ENCODE results near the gene VSIG2.

VSIG2 gene

GRCh38 chr11:124758355-124759265, 6.6 kb upstream of the VSIG2 start:
- no peak overlapping the region for H3K4me3 ChIP-seq (ENCODE audit: low read depth, low read length)
- no peaks in the 10 kb centered on the region for H3K36me3 ChIP-seq (ENCODE audit: control insufficient read depth in 2 of 2, insufficient read depth in 1 of 2, low read length in 2 of 2)
- ChIA-PET CTCF (interaction anchor here (0.6 to 1.7 kb wide), 17 partner anchors 10 to 1061 kb away, joined by 3 to 13 read pairs (median 4); no protein-coding TSS in a partner anchor), POLR2A (interaction anchor here (1.0 to 1.4 kb wide), 3 partner anchors 12 to 85 kb away, joined by 4 to 9 read pairs (median 5); partner anchors contain the start of gene SPA17)
- no peaks in the 10 kb centered on the region for H3K4me1 ChIP-seq (ENCODE audit: control insufficient read depth, insufficient read depth, low read length)
- H3K27ac ChIP-seq (ENCODE audit: extremely low read depth, low read depth, low read length), result no peak overlapping the region
- TF ChIP-seq MYNN (tag by site-specific recombination; IDR thresholded peaks at IDR 0.05; ENCODE audit: borderline replicate concordance), result no peak
- peak; percentile 64 for TF ChIP-seq ZNF341 (tag by site-specific recombination; IDR thresholded peaks at IDR 0.05; ENCODE audit: low read depth)
- no peaks in the 10 kb centered on the region for H3K9me3 ChIP-seq (ENCODE audit: control insufficient read depth, insufficient read depth, low read depth, low read length)

- H3K27ac ChIP-seq (ENCODE audit: extremely low read depth, low read depth, low read length), result no peak overlapping the region
- no peaks in the 10 kb centered on the region for H3K9me3 ChIP-seq (ENCODE audit: control insufficient read depth, insufficient read depth, low read depth, low read length)
- TF ChIP-seq PRDM1 (tag by site-specific recombination; IDR thresholded peaks at IDR 0.05), result no peak
- no peak for TF ChIP-seq ZNF621 (tag by site-specific recombination; IDR thresholded peaks at IDR 0.05)
- no peak for TF ChIP-seq ZNF48 (tag by site-specific recombination; IDR thresholded peaks at IDR 0.05)
- no peak for TF ChIP-seq ZNF501 (tag by site-specific recombination; IDR thresholded peaks at IDR 0.05)
- no peak for TF ChIP-seq ZNF521 (tag by site-specific recombination; IDR thresholded peaks at IDR 0.05)
- no peak for TF ChIP-seq ZNF529 (tag by site-specific recombination; IDR thresholded peaks at IDR 0.05; ENCODE audit: insufficient replicate concordance)
- TF ChIP-seq ZNF23 (tag by site-specific recombination; IDR thresholded peaks at IDR 0.05; ENCODE audit: borderline replicate concordance), result no peak
- no peak for TF ChIP-seq ZNF112 (tag by site-specific recombination; IDR thresholded peaks at IDR 0.05)
- TF ChIP-seq ZNF510 (tag by site-specific recombination; IDR thresholded peaks at IDR 0.05; ENCODE audit: insufficient replicate concordance), result no peak
- no peak for TF ChIP-seq ZNF830 (tag by site-specific recombination; IDR thresholded peaks at IDR 0.05; ENCODE audit: low read depth)
- no peak for TF ChIP-seq ZNF394 (tag by site-specific recombination; IDR thresholded peaks at IDR 0.05; ENCODE audit: borderline replicate concordance)
- TF ChIP-seq ZNF302 (tag by site-specific recombination; IDR thresholded peaks at IDR 0.05; ENCODE audit: low read depth), result no peak
- no peak for TF ChIP-seq ZNF350 (tag by site-specific recombination; IDR thresholded peaks at IDR 0.05)
- H3K4me3 ChIP-seq (ENCODE audit: low read depth, low read length), result no peak overlapping the region
- no peaks in the 10 kb centered on the region for H3K4me1 ChIP-seq (ENCODE audit: control insufficient read depth, insufficient read depth, low read length)
- no peaks in the 10 kb centered on the region for H3K36me3 ChIP-seq (ENCODE audit: control insufficient read depth in 2 of 2, insufficient read depth in 1 of 2, low read length in 2 of 2)
- POLR2A ChIA-PET, result interaction anchor here (1.6 kb wide), 1 partner anchor 11 kb away, joined by 5 read pairs; no protein-coding TSS in a partner anchor
- CTCF ChIA-PET, result interaction anchor here (0.8 to 1.7 kb wide), 5 partner anchors 14 to 88 kb away, joined by 3 to 13 read pairs (median 4); no protein-coding TSS in a partner anchor
Measured at GRCh38 chr11:124757320-124757719, 5.3 kb upstream of the VSIG2 start.

- CTCF ChIA-PET, result interaction anchor here (0.7 to 1.8 kb wide), 7 partner anchors 14 to 88 kb away, joined by 3 to 7 read pairs (median 4); no protein-coding TSS in a partner anchor
- POLR2A ChIA-PET, result interaction anchor here (1.6 kb wide), 1 partner anchor 10 kb away, joined by 5 read pairs; no protein-coding TSS in a partner anchor
- Histone ChIP-seq H3K4me1 (ENCODE audit: control insufficient read depth, insufficient read depth, low read length) (no peaks in the 10 kb centered on the region), H3K4me3 (ENCODE audit: low read depth, low read length) (no peak overlapping the region), H3K36me3 (ENCODE audit: control insufficient read depth in 2 of 2, insufficient read depth in 1 of 2, low read length in 2 of 2) (no peaks in the 10 kb centered on the region), H3K27ac (ENCODE audit: extremely low read depth, low read depth, low read length) (no peak overlapping the region), H3K9me3 (ENCODE audit: control insufficient read depth, insufficient read depth, low read depth, low read length) (no peaks in the 10 kb centered on the region)
- TF ChIP-seq TRIM28 (IDR thresholded peaks at IDR 0.05; ENCODE audit: borderline replicate concordance, low read length), result no peak
- TF ChIP-seq ZNF248 (tag by site-specific recombination; IDR thresholded peaks at IDR 0.05), result no peak
- no peak for TF ChIP-seq ZNF664 (tag by site-specific recombination; IDR thresholded peaks at IDR 0.05)
- TF ChIP-seq PBX3 (CRISPR knock-in tag; IDR thresholded peaks at IDR 0.05), result no peak
- no peak for TF ChIP-seq ZBTB26 (tag by site-specific recombination; optimal IDR thresholded peaks at IDR 0.05)
- no peak for TF ChIP-seq ZNF449 (tag by site-specific recombination; IDR thresholded peaks at IDR 0.05)
- TF ChIP-seq ZNF140 (tag by site-specific recombination; IDR thresholded peaks at IDR 0.05), result no peak
- no peak for TF ChIP-seq BCL11A (tag by site-specific recombination; IDR thresholded peaks at IDR 0.05; ENCODE audit: low read depth)
- TF ChIP-seq AEBP2 (tag by site-specific recombination; IDR thresholded peaks at IDR 0.05; ENCODE audit: borderline replicate concordance), result no peak
- TF ChIP-seq ZNF561 (tag by site-specific recombination; IDR thresholded peaks at IDR 0.05; ENCODE audit: borderline replicate concordance), result no peak
Measured at GRCh38 chr11:124756753-124757227, 4.7 kb upstream of the VSIG2 start.
